MM.1S (cell line): ENCODE data around the gene TTLL10.

Experiments
- DNase-seq: peaks from one replicate; pipeline ENCODE4 v3.0.0-alpha.2; 2015
- H2AFZ ChIP-seq: fragments of 300-600 bp; sonication (generic); 2 replicates; pipeline ENCODE4 v1.6.0; 2016; ENCODE audit warnings: antibody characterized with exemption, low read length
- H3F3A ChIP-seq: fragments of 300-600 bp; sonication (generic); 2 replicates; pipeline ENCODE4 v1.6.1; 2016; ENCODE audit warnings: mild to moderate bottlenecking, antibody characterized with exemption, low read length, moderate library complexity, mixed read lengths; ENCODE audit not compliant: insufficient read depth
- H3K27ac ChIP-seq: fragments of 300-600 bp; sonication (generic); 2 replicates; pipeline ENCODE4 v1.5.1; 2016; ENCODE audit warnings: mild to moderate bottlenecking, low read length
- H3K27me3 ChIP-seq: fragments of 300-600 bp; sonication (generic); replicated peaks from 2 replicates; pipeline ENCODE4 v1.6.0; 2016; ENCODE audit warnings: low read length; ENCODE audit not compliant: insufficient read depth
- H3K36me3 ChIP-seq: fragments of 300-600 bp; sonication (generic); replicated peaks from 2 replicates; pipeline ENCODE4 v1.6.1; 2016; ENCODE audit warnings: mild to moderate bottlenecking, low read length, mixed read lengths; ENCODE audit not compliant: insufficient read depth
- H3K4me1 ChIP-seq: fragments of 300-600 bp; sonication (generic); 2 replicates; pipeline ENCODE4 v1.6.1; 2016; ENCODE audit warnings: low read length, mixed read lengths
- H3K4me2 ChIP-seq: fragments of 300-600 bp; sonication (generic); 2 replicates; pipeline ENCODE4 v1.6.0; 2016; ENCODE audit warnings: low read depth, low read length
- H3K4me3 ChIP-seq: fragments of 300-600 bp; sonication (generic); 2 replicates; pipeline ENCODE4 v1.5.1; 2016; ENCODE audit warnings: low read length, mixed read lengths
- H3K79me2 ChIP-seq: fragments of 300-600 bp; sonication (generic); 2 replicates; pipeline ENCODE4 v1.6.1; 2016; ENCODE audit warnings: mixed run types, low read length, mixed read lengths
- H3K9ac ChIP-seq: fragments of 300-600 bp; sonication (generic); 2 replicates; pipeline ENCODE4 v1.6.1; 2016; ENCODE audit warnings: low read length, mixed read lengths
- H3K9me2 ChIP-seq: fragments of 300-600 bp; sonication (generic); replicated peaks from 2 replicates; pipeline ENCODE4 v1.6.1; 2016; ENCODE audit warnings: mild to moderate bottlenecking, low read length, mixed read lengths; ENCODE audit not compliant: insufficient read depth
- H3K9me3 ChIP-seq: fragments of 300-600 bp; sonication (generic); replicated peaks from 2 replicates; pipeline ENCODE4 v1.6.1; 2016; ENCODE audit warnings: mild to moderate bottlenecking, low read length, mixed read lengths; ENCODE audit not compliant: insufficient read depth
- H4K20me1 ChIP-seq: fragments of 300-600 bp; sonication (generic); 2 replicates; pipeline ENCODE4 v1.6.1; 2016; ENCODE audit warnings: mild to moderate bottlenecking, low read length, moderate library complexity, mixed read lengths; ENCODE audit not compliant: insufficient read depth
- CTCF ChIP-seq: fragments of 300-600 bp; sonication (generic); IDR thresholded peaks from 2 replicates; pipeline ENCODE4 v1.5.1; 2016; ENCODE audit warnings: antibody characterized with exemption, low read length, mixed read lengths
- EZH2 ChIP-seq: fragments of 300-600 bp; sonication (generic); optimal IDR thresholded peaks from 2 replicates; pipeline ENCODE3; 2017; ENCODE audit warnings: low read depth, mild to moderate bottlenecking, antibody characterized with exemption, low read length, mixed read lengths
- EZH2phosphoT487 ChIP-seq: fragments of 300-600 bp; sonication (generic); IDR thresholded peaks from 2 replicates; pipeline ENCODE4 v1.6.1; 2018; ENCODE audit warnings: antibody characterized with exemption, low read length

The TTLL10 gene

DNA sequence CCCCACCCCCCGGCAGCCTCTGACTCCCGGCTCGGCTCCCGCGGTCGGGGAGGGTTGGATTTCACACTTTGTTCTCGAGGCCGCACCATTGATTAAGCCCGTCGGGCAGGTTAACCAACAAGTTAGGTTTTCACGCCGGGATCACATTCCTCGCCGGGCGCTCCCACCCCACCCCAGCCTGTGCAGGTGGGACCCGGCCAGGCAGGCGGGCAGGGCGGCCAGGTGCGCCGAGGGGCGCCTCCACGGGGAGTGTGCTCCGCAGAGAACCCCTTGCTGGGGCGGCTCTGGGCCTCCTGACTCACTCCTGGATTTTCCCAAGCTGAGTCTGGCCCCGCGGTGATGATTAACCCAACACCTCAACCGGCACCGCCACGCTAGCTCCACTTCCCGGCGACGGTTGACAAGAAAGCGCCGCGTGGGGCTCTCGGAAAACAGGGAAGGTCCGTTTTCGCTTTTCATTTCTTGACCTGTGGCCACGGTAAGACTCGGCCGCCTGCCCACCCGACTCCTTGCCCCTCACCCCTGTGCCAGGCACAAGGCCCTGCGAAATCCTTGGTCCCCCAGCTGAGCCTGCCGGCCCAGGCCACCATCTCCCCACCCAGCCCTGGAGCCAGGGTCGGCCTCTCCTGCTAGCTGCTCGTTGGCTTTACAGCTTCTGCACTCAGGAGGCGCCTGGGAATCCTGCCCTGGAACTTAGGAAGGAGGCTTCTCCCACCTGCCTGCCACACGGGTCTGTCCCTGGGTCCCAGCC, 8.8 kb upstream of the TTLL10 start:
- Histone ChIP-seq H4K20me1 (no peaks in the 10 kb centered on the region), H3K4me1 (no peaks in the 10 kb centered on the region), H3K36me3 (no peaks in the 10 kb centered on the region), H3F3A (no peaks in the 10 kb centered on the region), H3K27me3 (peaks cover 98% of the 10 kb centered on the region), H3K4me3 (no peak overlapping the region), H3K9ac (no peak overlapping the region), H3K9me2 (no peaks in the 10 kb centered on the region), H3K79me2 (no peaks in the 10 kb centered on the region), H3K9me3 (no peaks in the 10 kb centered on the region), H3K4me2 (no peak overlapping the region), H2AFZ (no peak overlapping the region), H3K27ac (no peak overlapping the region)
- TF ChIP-seq CTCF (no peak), EZH2 (no peak), EZH2phosphoT487 (no peak)
- no peak for DNase-seq

GRCh38 chr1:1165485-1165884, 8.2 kb upstream of the TTLL10 start:
- TF ChIP-seq CTCF = no peak
- TF ChIP-seq EZH2 = no peak
- TF ChIP-seq EZH2phosphoT487 = no peak
- peaks cover 98% of the 10 kb centered on the region for H3K27me3 ChIP-seq
- H4K20me1 ChIP-seq = no peaks in the 10 kb centered on the region
- no peak for DNase-seq
- no peaks in the 10 kb centered on the region for H3F3A ChIP-seq
- H3K36me3 ChIP-seq = no peaks in the 10 kb centered on the region
- H3K4me1 ChIP-seq = no peaks in the 10 kb centered on the region
- H2AFZ ChIP-seq = no peak overlapping the region
- H3K9me2 ChIP-seq = no peaks in the 10 kb centered on the region
- no peaks in the 10 kb centered on the region for H3K79me2 ChIP-seq
- no peak overlapping the region for H3K9ac ChIP-seq
- H3K4me3 ChIP-seq = no peak overlapping the region
- no peak overlapping the region for H3K27ac ChIP-seq
- no peaks in the 10 kb centered on the region for H3K9me3 ChIP-seq
- no peak overlapping the region for H3K4me2 ChIP-seq

DNA sequence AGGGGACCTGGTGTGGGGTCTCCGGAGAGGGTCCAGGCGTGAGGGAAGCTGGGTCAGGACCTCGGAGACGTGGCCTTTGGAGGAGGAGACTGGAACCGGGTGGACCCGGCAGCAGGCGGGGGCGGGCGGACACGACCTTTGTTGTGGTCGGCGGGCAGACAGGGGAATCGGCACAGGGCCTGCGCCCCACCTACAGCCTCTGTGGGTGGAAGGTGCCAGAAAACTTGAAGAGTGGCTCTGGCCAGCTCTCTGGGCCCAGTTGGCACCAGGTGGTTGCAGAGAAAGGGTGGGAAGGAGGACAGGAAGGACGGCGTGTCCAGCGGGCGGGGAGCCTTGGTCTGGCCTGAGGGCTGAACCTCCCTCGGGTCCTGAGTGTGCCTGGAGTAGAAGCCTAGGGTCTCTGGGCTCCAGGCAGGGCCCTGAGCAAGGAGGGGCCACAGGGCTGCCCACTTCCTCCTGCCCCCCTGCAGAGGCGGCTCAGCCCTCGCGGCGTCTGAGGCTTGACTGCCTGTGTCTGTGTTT, 7.7 kb upstream of the TTLL10 start:
- no peaks in the 10 kb centered on the region for H3F3A ChIP-seq
- no peaks in the 10 kb centered on the region for H3K79me2 ChIP-seq
- H3K4me1 ChIP-seq = no peaks in the 10 kb centered on the region
- H3K9ac ChIP-seq = no peak overlapping the region
- H2AFZ ChIP-seq = no peak overlapping the region
- H3K36me3 ChIP-seq = no peaks in the 10 kb centered on the region
- H3K4me3 ChIP-seq = no peak overlapping the region
- peaks cover 98% of the 10 kb centered on the region for H3K27me3 ChIP-seq
- no peak for TF ChIP-seq EZH2
- TF ChIP-seq EZH2phosphoT487 = no peak
- TF ChIP-seq CTCF = no peak
- H3K4me2 ChIP-seq = no peak overlapping the region
- no peaks in the 10 kb centered on the region for H3K9me3 ChIP-seq
- H3K9me2 ChIP-seq = no peaks in the 10 kb centered on the region
- no peaks in the 10 kb centered on the region for H4K20me1 ChIP-seq
- no peak overlapping the region for H3K27ac ChIP-seq
- DNase-seq = no peak
